HepG2 (cell line): ENCODE measurements around the gene MYADML2. TPM values are rescaled to one million over a fixed set of nuclear protein-coding genes. Genes with fewer than 3 reads are reported as not detected.
A peak's percentile ranks its signal among the peaks of the same experiment; 100 is the strongest.

Experiments
- ATF6 ChIP-seq: sonication (generic); formaldehyde crosslinking; conservative IDR thresholded peaks from 2 replicates; pipeline ENCODE4 v1.4.0; 2020; ENCODE audit warnings: missing genetic modification reagents
- CENPX ChIP-seq: sonication (generic); formaldehyde crosslinking; IDR thresholded peaks from 2 replicates; pipeline ENCODE4 v1.9.0; 2021; ENCODE audit warnings: mild to moderate bottlenecking, missing genetic modification reagents, moderate library complexity
- DNMT3B ChIP-seq: conservative IDR thresholded peaks from 2 replicates; pipeline ENCODE4 v1.6.1; 2016; ENCODE audit warnings: missing biosample characterization, control low read depth
- ETV5 ChIP-seq: IDR thresholded peaks from 2 replicates; pipeline ENCODE4 v1.6.1; 2018; ENCODE audit warnings: missing biosample characterization, missing genetic modification reagents, inconsistent platforms, borderline replicate concordance
- GATAD2A ChIP-seq: IDR thresholded peaks from 2 replicates; pipeline ENCODE4 v1.6.1; 2016
- NFE2 ChIP-seq: sonication (generic); formaldehyde crosslinking; IDR thresholded peaks from 2 replicates; pipeline ENCODE4 v1.4.0; 2020; ENCODE audit warnings: missing genetic modification reagents
- RARA ChIP-seq: IDR thresholded peaks from 2 replicates; pipeline ENCODE4 v1.6.1; 2016; ENCODE audit warnings: missing genetic modification reagents, missing compliant biosample characterization
- SAP130 ChIP-seq: IDR thresholded peaks from 2 replicates; pipeline ENCODE4 v1.6.1; 2016; ENCODE audit warnings: low read depth
- ZBTB20 ChIP-seq: sonication (generic); formaldehyde crosslinking; IDR thresholded peaks from 2 replicates; pipeline ENCODE4 v1.8.1; 2023; ENCODE audit warnings: missing genetic modification reagents, low read depth, mild to moderate bottlenecking, borderline replicate concordance
- ZBTB37 ChIP-seq: sonication (generic); formaldehyde crosslinking; IDR thresholded peaks from 2 replicates; pipeline ENCODE4 v1.4.0; 2020; ENCODE audit warnings: mild to moderate bottlenecking, missing genetic modification reagents
- ZEB1 ChIP-seq: IDR thresholded peaks from 2 replicates; pipeline ENCODE4 v1.6.1; 2012; ENCODE audit warnings: mild to moderate bottlenecking, low read depth, inconsistent platforms; ENCODE audit not compliant: insufficient replicate concordance
- ZNF557 ChIP-seq: sonication (generic); formaldehyde crosslinking; IDR thresholded peaks from 2 replicates; pipeline ENCODE4 v1.4.0; 2020; ENCODE audit warnings: missing genetic modification reagents
- ZNF569 ChIP-seq: sonication (generic); formaldehyde crosslinking; IDR thresholded peaks from 2 replicates; pipeline ENCODE4 v1.5.0; 2020; ENCODE audit warnings: mild to moderate bottlenecking, missing genetic modification reagents, moderate library complexity, borderline replicate concordance
- ZNF570 ChIP-seq: sonication (generic); formaldehyde crosslinking; IDR thresholded peaks from 2 replicates; pipeline ENCODE4 v1.4.0; 2020; ENCODE audit warnings: mild to moderate bottlenecking, missing genetic modification reagents, borderline replicate concordance
- ZNF609 ChIP-seq: sonication (generic); formaldehyde crosslinking; IDR thresholded peaks from 2 replicates; pipeline ENCODE4 v1.4.0; 2020; ENCODE audit warnings: mild to moderate bottlenecking, missing genetic modification reagents, borderline replicate concordance
- ZNF883 ChIP-seq: sonication (generic); formaldehyde crosslinking; IDR thresholded peaks from 2 replicates; pipeline ENCODE4 v1.5.1; 2020; ENCODE audit warnings: mild to moderate bottlenecking, missing genetic modification reagents; ENCODE audit errors: not compliant biosample characterization
- polyA plus RNA-seq, 8 experiments: library from polyadenylated mRNA; depleted of rRNA in 3 of 8; stranded (reverse) in 7 of 8; unstranded in 1 of 8; fragments of >200 nt; fragmentation: Illumina TruSeq in 4 of 8; extraction: Trizol in 4 of 8; gene quantifications; 2 replicates each; pipeline versions ENCODE4 v1.2.1 to v1.2.3, GENCODE V29; 2011 to 2016; ENCODE audit warnings: low read depth in 4 of 8, missing spikeins in 1 of 8, mixed read lengths in 1 of 8; ENCODE audit not compliant: insufficient read depth in 1 of 8
- total RNA-seq, 5 experiments: library from RNA; depleted of rRNA; stranded (reverse); fragments of >200 nt; fragmentation: Illumina TruSeq; extraction: Trizol; gene quantifications; 2 replicates each; pipeline ENCODE4 v1.2.3, GENCODE V29; 2016; ENCODE audit warnings: low read depth in 1 of 5
- TF ChIP-seq, protein P1 (sequence below): IDR thresholded peaks from 2 replicates; pipeline ENCODE4 v1.6.1; 2018; ENCODE audit warnings: missing genetic modification reagents, mild to moderate bottlenecking, missing compliant biosample characterization

Gene MYADML2
- total and polyA plus RNA-seq, 2 of the 13 experiments (the other 11 are each of a cell fraction or from before 2014, with no cell fraction given), result not detected

DNA sequence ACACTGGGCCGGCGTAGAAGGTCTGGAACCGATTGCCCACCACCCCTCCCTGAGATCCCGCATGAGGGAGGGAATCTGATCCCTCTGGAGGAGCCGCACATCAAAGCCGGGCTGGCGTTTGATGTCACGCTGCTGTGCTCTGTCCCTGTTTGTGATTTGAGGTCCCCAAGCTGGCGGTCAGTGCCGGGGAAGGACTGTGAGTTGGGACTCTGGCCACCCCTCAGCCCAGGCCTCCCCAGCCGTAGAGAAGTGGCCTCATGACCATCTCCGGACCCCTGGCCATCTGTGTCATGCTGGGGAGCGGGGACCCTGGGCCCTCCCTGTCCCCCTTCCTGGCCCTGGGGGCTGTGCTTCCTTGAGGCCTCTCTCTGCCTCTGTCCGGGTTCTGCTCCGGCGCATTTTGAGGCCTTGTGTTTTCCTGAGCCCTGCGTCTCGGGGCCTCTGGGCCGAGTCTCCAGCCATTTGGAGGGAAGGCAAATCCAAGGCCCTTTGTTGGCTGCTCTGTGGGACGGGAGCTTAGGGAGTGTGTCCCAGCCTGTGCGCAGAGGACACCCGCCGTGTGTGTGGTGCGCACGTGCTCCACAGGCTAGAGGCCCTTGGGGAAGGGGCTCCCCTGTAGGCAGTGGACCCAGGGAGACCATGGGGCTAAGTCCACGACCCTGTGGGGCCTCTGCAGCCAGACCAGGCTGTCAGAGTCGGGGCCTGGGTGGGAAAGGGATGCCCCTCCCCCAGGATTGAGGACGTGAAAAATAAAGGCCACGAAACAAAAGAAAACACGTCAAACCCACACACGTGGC is 45.5 kb upstream of the MYADML2 start (continued):
- TF ChIP-seq RARA (peak; percentile 89), ZNF883 (CRISPR knock-in tag) (peak; percentile 95), ZNF609 (peak; percentile 93), ATF6 (CRISPR knock-in tag) (no peak), ZNF570 (CRISPR knock-in tag) (peak; percentile 93), CENPX (CRISPR knock-in tag) (no peak), ZNF557 (no peak; the same call in 1 of the 2 replicates), SAP130 (CRISPR knock-in tag) (peak; percentile 83), ETV5 (CRISPR knock-in tag) (peak; percentile 75), NFE2 (CRISPR knock-in tag) (0 out of 2 replicates have a peak, but pooled peaks have one; percentile 25), GATAD2A (CRISPR knock-in tag) (peak; percentile 97), ZNF569 (CRISPR knock-in tag) (no peak), ZBTB37 (CRISPR knock-in tag) (peak; percentile 55; the same call in 1 of the 2 replicates), ZBTB20 (CRISPR knock-in tag) (peak; percentile 98), DNMT3B (CRISPR knock-in tag) (no peak; the same call in 1 of the 2 replicates), ZEB1 (no peak)
- TF ChIP-seq, protein P1, sequence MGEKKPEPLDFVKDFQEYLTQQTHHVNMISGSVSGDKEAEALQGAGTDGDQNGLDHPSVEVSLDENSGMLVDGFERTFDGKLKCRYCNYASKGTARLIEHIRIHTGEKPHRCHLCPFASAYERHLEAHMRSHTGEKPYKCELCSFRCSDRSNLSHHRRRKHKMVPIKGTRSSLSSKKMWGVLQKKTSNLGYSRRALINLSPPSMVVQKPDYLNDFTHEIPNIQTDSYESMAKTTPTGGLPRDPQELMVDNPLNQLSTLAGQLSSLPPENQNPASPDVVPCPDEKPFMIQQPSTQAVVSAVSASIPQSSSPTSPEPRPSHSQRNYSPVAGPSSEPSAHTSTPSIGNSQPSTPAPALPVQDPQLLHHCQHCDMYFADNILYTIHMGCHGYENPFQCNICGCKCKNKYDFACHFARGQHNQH (CRISPR knock-in tag), result peak; percentile 97
